Non-pigmented ciliary epithelial cell (primary cell): ENCODE results near the gene AHDC1.

Source experiments
- DNase-seq: peaks from one replicate; pipeline ENCODE4 v3.0.0-alpha.2; 2010; ENCODE audit warnings: low read depth

The AHDC1 gene

DNA sequence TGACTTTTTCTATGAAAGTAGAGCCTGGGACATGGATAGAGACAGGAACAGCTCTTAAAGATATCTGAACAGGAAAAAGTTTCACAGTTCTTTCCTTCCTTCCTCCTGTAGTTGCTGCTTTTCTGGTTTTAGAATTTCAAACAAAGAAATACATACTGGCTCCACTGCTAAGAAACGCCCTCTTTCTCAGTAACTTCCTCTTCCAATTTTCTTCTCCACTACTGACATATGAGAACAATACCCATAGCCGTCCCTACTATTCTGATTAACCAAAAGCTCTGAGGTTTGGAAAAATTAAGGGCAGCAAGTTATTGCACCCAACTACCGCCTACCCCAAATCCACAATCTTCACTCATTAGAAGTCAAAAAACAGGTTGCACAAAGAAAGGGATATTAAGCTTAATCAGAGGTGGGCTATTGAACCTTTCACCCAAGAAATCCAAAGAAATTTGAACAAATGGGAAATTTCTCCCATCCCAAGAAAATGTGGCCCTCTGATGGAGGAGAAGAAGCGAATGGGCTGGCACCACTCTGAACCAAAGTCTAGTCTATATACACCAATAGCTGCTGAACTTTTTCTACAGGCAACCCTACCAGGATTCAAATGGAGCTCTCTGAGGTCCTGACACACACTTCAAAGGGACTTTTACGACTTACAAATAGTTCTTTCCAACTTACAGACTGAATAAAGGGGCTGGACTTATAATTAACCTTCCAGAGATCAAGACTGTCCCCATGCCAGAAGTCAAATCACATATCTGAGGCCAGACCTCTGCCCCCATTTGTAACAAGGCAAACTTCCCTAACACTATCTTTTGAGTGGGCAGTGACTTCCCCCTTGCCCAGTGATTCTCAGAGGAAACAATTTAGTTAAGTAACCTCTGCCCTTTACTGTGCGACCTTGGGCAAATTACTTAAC is 115.7 kb downstream of the AHDC1 start:
- no peak for DNase-seq

DNA sequence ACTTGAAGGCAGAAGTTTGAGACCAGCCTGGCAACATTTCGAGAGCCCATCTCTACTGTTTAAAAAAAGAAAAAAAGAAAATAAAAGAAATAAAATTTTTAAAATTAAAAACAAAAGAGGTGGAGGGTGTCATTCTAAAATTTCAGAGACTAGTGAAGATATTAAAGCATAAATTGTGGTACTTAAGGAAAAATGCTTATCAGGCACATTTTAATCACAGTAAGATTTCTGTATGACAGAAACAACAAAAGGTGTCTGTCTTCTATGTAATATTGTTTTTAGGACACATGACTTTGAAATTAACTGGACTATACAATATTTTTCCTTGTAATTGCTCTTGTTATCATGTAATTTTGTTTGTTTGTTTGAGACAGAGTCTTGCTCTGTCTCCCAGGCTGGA is 118.6 kb downstream of the AHDC1 start:
- no peak for DNase-seq
